SH-SY5Y (cell line): Measurements from ENCODE around the gene SSPN.

Experiments
- GATA2 ChIP-seq: IDR thresholded peaks from 2 replicates; pipeline ENCODE4 v1.6.1; 2011; ENCODE audit warnings: mild to moderate bottlenecking, low read depth, low read length
- GATA3 ChIP-seq: IDR thresholded peaks from 2 replicates; pipeline ENCODE4 v1.6.1; 2011; ENCODE audit warnings: low read depth, mild to moderate bottlenecking, low read length, moderate library complexity

- TF ChIP-seq GATA2 (no peak), GATA3 (no peak)
Measured at GRCh38 chr12:26196421-26196716, 996 bp downstream of the SSPN start.
